Mesendoderm (in vitro differentiated cells): ENCODE results near the gene SAXO2.
"Not testable (repeated sequence)": the region's sequence is repeated elsewhere in the genome, so short reads cannot be mapped to it uniquely, and the experiment has no call there.

ENCODE experiments used
- DNase-seq: peaks from one replicate; pipeline ENCODE4 v3.0.0; 2013
- H2AK5ac ChIP-seq: 2 replicates; pipeline ENCODE4 v1.6.1; 2013; ENCODE audit warnings: low read length, inconsistent platforms
- H2BK120ac ChIP-seq: 2 replicates; pipeline ENCODE4 v1.6.1; 2013; ENCODE audit warnings: low read depth, mild to moderate bottlenecking, low read length, moderate library complexity, mixed read lengths
- H2BK15ac ChIP-seq: replicated peaks from 2 replicates; pipeline ENCODE4 v1.6.1; 2013; ENCODE audit warnings: low read depth, mild to moderate bottlenecking, moderate library complexity
- H2BK5ac ChIP-seq: 2 replicates; pipeline ENCODE4 v1.6.1; 2013; ENCODE audit warnings: low read length, inconsistent platforms
- H3K18ac ChIP-seq: 2 replicates; pipeline ENCODE4 v1.6.1; 2013; ENCODE audit warnings: mild to moderate bottlenecking, low read length, mixed read lengths
- H3K23ac ChIP-seq: one replicate; pipeline ENCODE4 v1.6.1; 2013; ENCODE audit warnings: low read length
- H3K27ac ChIP-seq: 2 replicates; pipeline ENCODE4 v1.5.1; 2013; ENCODE audit warnings: low read depth, mild to moderate bottlenecking, inconsistent platforms, low read length, moderate library complexity
- H3K27me3 ChIP-seq: 2 replicates; pipeline ENCODE4 v1.6.1; 2013; ENCODE audit warnings: low read length, control low read depth, mild to moderate bottlenecking, inconsistent platforms; ENCODE audit not compliant: insufficient read depth, poor library complexity
- H3K36me3 ChIP-seq: 2 replicates; pipeline ENCODE4 v1.6.1; 2013; ENCODE audit warnings: low read length, inconsistent platforms; ENCODE audit not compliant: control insufficient read depth, insufficient read depth
- H3K4ac ChIP-seq: one replicate; pipeline ENCODE4 v1.6.1; 2013; ENCODE audit warnings: low read depth, mild to moderate bottlenecking, low read length, moderate library complexity
- H3K4me1 ChIP-seq: 2 replicates; pipeline ENCODE4 v1.6.1; 2013; ENCODE audit warnings: low read depth, low read length, inconsistent platforms; ENCODE audit not compliant: control insufficient read depth
- H3K4me2 ChIP-seq: 2 replicates; pipeline ENCODE4 v1.6.1; 2013; ENCODE audit warnings: low read length
- H3K4me3 ChIP-seq: 2 replicates; pipeline ENCODE4 v1.5.1; 2013; ENCODE audit warnings: mild to moderate bottlenecking, low read length
- H3K56ac ChIP-seq: one replicate; pipeline ENCODE4 v1.6.1; 2013; ENCODE audit warnings: low read length
- H3K79me1 ChIP-seq: 2 replicates; pipeline ENCODE4 v1.6.1; 2013; ENCODE audit warnings: low read length, inconsistent platforms
- H3K79me2 ChIP-seq: 2 replicates; pipeline ENCODE4 v1.6.1; 2013; ENCODE audit warnings: mild to moderate bottlenecking, low read length; ENCODE audit not compliant: control insufficient read depth, insufficient read depth
- H3K9ac ChIP-seq: 2 replicates; pipeline ENCODE4 v1.6.1; 2013; ENCODE audit warnings: low read length, inconsistent platforms
- H4K5ac ChIP-seq: one replicate; pipeline ENCODE4 v1.6.1; 2013; ENCODE audit warnings: low read length
- H4K8ac ChIP-seq: one replicate; pipeline ENCODE4 v1.6.1; 2013; ENCODE audit warnings: low read depth, mild to moderate bottlenecking, control low read depth, low read length, moderate library complexity
- WGBS: extraction: QIAGEN DNeasy Blood & Tissue Kit; methylation state at CpG from one replicate; pipeline ENCODE4 v1.1.7; 2013; ENCODE audit warnings: low lambda C conversion rate, missing lambda C conversion rate; ENCODE audit not compliant: insufficient coverage; ENCODE audit errors: extremely low coverage; 5-methylcytosine and 5-hydroxymethylcytosine counted together

SAXO2 gene

GRCh38 chr15:82245956-82246355 lies 16.7 kb upstream of the SAXO2 start:
- not testable (repeated sequence) for H3K79me1 ChIP-seq, H3K36me3 ChIP-seq, H3K4ac ChIP-seq, H3K27ac ChIP-seq, H4K5ac ChIP-seq, H3K9ac ChIP-seq, H3K23ac ChIP-seq, H3K56ac ChIP-seq, H3K79me2 ChIP-seq, H3K4me3 ChIP-seq, H3K18ac ChIP-seq, H2BK5ac ChIP-seq, H4K8ac ChIP-seq, H3K4me2 ChIP-seq, DNase-seq, H3K4me1 ChIP-seq, H3K27me3 ChIP-seq, H2AK5ac ChIP-seq, H2BK120ac ChIP-seq, H2BK15ac ChIP-seq
- WGBS, result no CpG with 5 or more reads among the region's 5 CpGs

- H3K4ac ChIP-seq, H2AK5ac ChIP-seq, H4K8ac ChIP-seq, H3K27ac ChIP-seq, H3K79me1 ChIP-seq, H2BK120ac ChIP-seq, DNase-seq, H4K5ac ChIP-seq, H2BK15ac ChIP-seq, H2BK5ac ChIP-seq, H3K4me3 ChIP-seq, H3K23ac ChIP-seq, H3K18ac ChIP-seq, H3K27me3 ChIP-seq, H3K56ac ChIP-seq, H3K36me3 ChIP-seq, H3K4me2 ChIP-seq, H3K4me1 ChIP-seq, H3K79me2 ChIP-seq, H3K9ac ChIP-seq: not testable (repeated sequence)
- no CpG with 5 or more reads among the region's 3 CpGs for WGBS
Measured at GRCh38 chr15:82248261-82248660, 14.4 kb upstream of the SAXO2 start.

- H3K23ac ChIP-seq, H3K79me2 ChIP-seq, H4K5ac ChIP-seq, H2AK5ac ChIP-seq, H3K27me3 ChIP-seq, H2BK15ac ChIP-seq, H2BK120ac ChIP-seq, H2BK5ac ChIP-seq, H3K79me1 ChIP-seq, H3K4ac ChIP-seq, H3K4me1 ChIP-seq, H3K36me3 ChIP-seq: not testable (repeated sequence)
- peak; percentile 71 for DNase-seq
- peak overlapping the region; percentile 58 for H4K8ac ChIP-seq
- H3K9ac ChIP-seq, result peak overlapping the region; percentile 80
- H3K4me3 ChIP-seq, result peak overlapping the region; percentile 84
- peak overlapping the region; percentile 88 for H3K56ac ChIP-seq
- peak overlapping the region; percentile 39 for H3K4me2 ChIP-seq
- peak overlapping the region; percentile 80 for H3K27ac ChIP-seq
- no CpG with 5 or more reads among the region's 19 CpGs for WGBS
- H3K18ac ChIP-seq, result peak overlapping the region; percentile 88
Measured at GRCh38 chr15:82261566-82262421, 824 bp upstream of the SAXO2 start.

- H3K27ac ChIP-seq, result no peak overlapping the region
- no CpG with 5 or more reads among the region's 3 CpGs for WGBS
- peaks cover 2% of the 10 kb centered on the region for H3K4me1 ChIP-seq
- no peak overlapping the region for H4K8ac ChIP-seq
- no peak overlapping the region for H3K18ac ChIP-seq
- H2BK15ac ChIP-seq, result no peak overlapping the region
- H3K4me2 ChIP-seq, result peak overlapping the region; percentile 73
- H3K9ac ChIP-seq, result peak overlapping the region; percentile 63
- peak overlapping the region; percentile 52 for H3K4me3 ChIP-seq
- no peaks in the 10 kb centered on the region for H3K27me3 ChIP-seq
- H3K79me2 ChIP-seq, result peaks cover 1% of the 10 kb centered on the region
- H3K4ac ChIP-seq, result no peak overlapping the region
- H3K23ac ChIP-seq, result no peak overlapping the region
- no peaks in the 10 kb centered on the region for H3K36me3 ChIP-seq
- H2AK5ac ChIP-seq, result no peak overlapping the region
- H2BK120ac ChIP-seq, result no peak overlapping the region
- H4K5ac ChIP-seq, result no peak overlapping the region
- peak overlapping the region; percentile 77 for H3K56ac ChIP-seq
- H2BK5ac ChIP-seq, result no peak overlapping the region
- peaks cover 7% of the 10 kb centered on the region for H3K79me1 ChIP-seq
- peak; percentile 66 for DNase-seq
Measured at GRCh38 chr15:82263350-82263749, 732 bp downstream of the SAXO2 start.

GRCh38 chr15:82267137-82267536 lies 4.5 kb downstream of the SAXO2 start:
- not testable (repeated sequence) for H3K27me3 ChIP-seq, H3K79me1 ChIP-seq, H2BK15ac ChIP-seq, H3K4me1 ChIP-seq, H3K18ac ChIP-seq, H3K4me3 ChIP-seq, H3K9ac ChIP-seq, H3K36me3 ChIP-seq, H2AK5ac ChIP-seq, H3K4ac ChIP-seq, H3K79me2 ChIP-seq, H3K56ac ChIP-seq, H3K4me2 ChIP-seq, H4K5ac ChIP-seq, H3K23ac ChIP-seq, H4K8ac ChIP-seq
- Histone ChIP-seq H3K27ac (peak overlapping the region; percentile 73), H2BK120ac (peak overlapping the region; percentile 73), H2BK5ac (peak overlapping the region; percentile 18)
- WGBS, result no CpG with 5 or more reads among the region's 2 CpGs
- peak; percentile 83 for DNase-seq

GRCh38 chr15:82268454-82268853 lies 5.8 kb downstream of the SAXO2 start:
- H3K4ac ChIP-seq, H3K9ac ChIP-seq, H3K27ac ChIP-seq, H3K79me2 ChIP-seq, H3K36me3 ChIP-seq, H4K5ac ChIP-seq, DNase-seq, H2BK120ac ChIP-seq, H3K27me3 ChIP-seq, H2AK5ac ChIP-seq, H2BK15ac ChIP-seq, H3K23ac ChIP-seq, H3K4me2 ChIP-seq, H3K4me3 ChIP-seq, H3K79me1 ChIP-seq, H3K4me1 ChIP-seq, H2BK5ac ChIP-seq, H4K8ac ChIP-seq, H3K56ac ChIP-seq: not testable (repeated sequence)
- peak overlapping the region; percentile 28 for H3K18ac ChIP-seq
- WGBS, result no CpG with 5 or more reads among the region's 2 CpGs
